ENCODE results near the gene GRB14. TPM values are rescaled to one million over a fixed set of nuclear protein-coding genes. Genes with fewer than 3 reads are reported as not detected.

The GRB14 gene
- total RNA-seq, 1 experiment from 2014 or later, result not detected

DNA sequence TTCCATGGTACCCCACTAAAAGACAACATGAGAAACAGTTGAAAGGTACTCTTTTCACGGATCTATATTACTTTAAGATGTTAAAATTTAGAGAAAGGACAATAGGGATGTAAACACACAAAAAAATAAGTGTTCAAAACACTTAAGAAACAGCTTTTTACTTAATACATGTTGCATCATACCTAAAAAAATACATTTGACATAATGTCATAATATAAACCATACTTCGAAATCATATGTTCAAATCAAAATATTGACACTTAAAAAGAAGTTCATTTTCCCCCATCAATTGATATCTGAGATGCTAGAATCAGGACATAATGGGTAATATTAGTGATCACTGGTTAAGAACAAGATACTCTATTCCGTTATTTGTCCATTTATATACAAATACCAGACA, 124.9 kb downstream of the GRB14 start:
- no peaks in the 10 kb centered on the region for H3K27me3 ChIP-seq (ENCODE audit: control insufficient read depth, insufficient read depth, low read length)
- H3K9me3 ChIP-seq (ENCODE audit: control insufficient read depth, insufficient read depth, low read depth, low read length), result no peaks in the 10 kb centered on the region
- CTCF ChIA-PET, result interaction anchor here (1.2 kb wide), 1 partner anchor 1329 kb away, joined by 3 read pairs; no protein-coding TSS in a partner anchor
- DNase-seq (ENCODE audit: low read depth, low spot score) (no peak), ATAC-seq (no peak)
- BruUV-seq (replicated peaks), result no TSS peak
- TF ChIP-seq, protein P1, sequence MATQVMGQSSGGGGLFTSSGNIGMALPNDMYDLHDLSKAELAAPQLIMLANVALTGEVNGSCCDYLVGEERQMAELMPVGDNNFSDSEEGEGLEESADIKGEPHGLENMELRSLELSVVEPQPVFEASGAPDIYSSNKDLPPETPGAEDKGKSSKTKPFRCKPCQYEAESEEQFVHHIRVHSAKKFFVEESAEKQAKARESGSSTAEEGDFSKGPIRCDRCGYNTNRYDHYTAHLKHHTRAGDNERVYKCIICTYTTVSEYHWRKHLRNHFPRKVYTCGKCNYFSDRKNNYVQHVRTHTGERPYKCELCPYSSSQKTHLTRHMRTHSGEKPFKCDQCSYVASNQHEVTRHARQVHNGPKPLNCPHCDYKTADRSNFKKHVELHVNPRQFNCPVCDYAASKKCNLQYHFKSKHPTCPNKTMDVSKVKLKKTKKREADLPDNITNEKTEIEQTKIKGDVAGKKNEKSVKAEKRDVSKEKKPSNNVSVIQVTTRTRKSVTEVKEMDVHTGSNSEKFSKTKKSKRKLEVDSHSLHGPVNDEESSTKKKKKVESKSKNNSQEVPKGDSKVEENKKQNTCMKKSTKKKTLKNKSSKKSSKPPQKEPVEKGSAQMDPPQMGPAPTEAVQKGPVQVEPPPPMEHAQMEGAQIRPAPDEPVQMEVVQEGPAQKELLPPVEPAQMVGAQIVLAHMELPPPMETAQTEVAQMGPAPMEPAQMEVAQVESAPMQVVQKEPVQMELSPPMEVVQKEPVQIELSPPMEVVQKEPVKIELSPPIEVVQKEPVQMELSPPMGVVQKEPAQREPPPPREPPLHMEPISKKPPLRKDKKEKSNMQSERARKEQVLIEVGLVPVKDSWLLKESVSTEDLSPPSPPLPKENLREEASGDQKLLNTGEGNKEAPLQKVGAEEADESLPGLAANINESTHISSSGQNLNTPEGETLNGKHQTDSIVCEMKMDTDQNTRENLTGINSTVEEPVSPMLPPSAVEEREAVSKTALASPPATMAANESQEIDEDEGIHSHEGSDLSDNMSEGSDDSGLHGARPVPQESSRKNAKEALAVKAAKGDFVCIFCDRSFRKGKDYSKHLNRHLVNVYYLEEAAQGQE (IDR thresholded peaks at IDR 0.05; ENCODE audit: insufficient read depth in 1 of 2, low read depth in 2 of 2, low read length in 1 of 2), result no peak
- TF ChIP-seq SIN3A (IDR thresholded peaks at IDR 0.05; ENCODE audit: borderline replicate concordance, insufficient read depth, low read depth, low read length), result no peak
- TF ChIP-seq POLR2AphosphoS5 (IDR thresholded peaks at IDR 0.05; ENCODE audit: low read depth, low read length), result no peak
- no peak for TF ChIP-seq TCF7L2 (IDR thresholded peaks at IDR 0.05; ENCODE audit: low read depth, low read length)
- TF ChIP-seq, protein P2, sequence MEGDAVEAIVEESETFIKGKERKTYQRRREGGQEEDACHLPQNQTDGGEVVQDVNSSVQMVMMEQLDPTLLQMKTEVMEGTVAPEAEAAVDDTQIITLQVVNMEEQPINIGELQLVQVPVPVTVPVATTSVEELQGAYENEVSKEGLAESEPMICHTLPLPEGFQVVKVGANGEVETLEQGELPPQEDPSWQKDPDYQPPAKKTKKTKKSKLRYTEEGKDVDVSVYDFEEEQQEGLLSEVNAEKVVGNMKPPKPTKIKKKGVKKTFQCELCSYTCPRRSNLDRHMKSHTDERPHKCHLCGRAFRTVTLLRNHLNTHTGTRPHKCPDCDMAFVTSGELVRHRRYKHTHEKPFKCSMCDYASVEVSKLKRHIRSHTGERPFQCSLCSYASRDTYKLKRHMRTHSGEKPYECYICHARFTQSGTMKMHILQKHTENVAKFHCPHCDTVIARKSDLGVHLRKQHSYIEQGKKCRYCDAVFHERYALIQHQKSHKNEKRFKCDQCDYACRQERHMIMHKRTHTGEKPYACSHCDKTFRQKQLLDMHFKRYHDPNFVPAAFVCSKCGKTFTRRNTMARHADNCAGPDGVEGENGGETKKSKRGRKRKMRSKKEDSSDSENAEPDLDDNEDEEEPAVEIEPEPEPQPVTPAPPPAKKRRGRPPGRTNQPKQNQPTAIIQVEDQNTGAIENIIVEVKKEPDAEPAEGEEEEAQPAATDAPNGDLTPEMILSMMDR (IDR thresholded peaks at IDR 0.05), result no peak
- POLR2A ChIA-PET, result no interaction called here
- intact Hi-C loops (cut with micrococcal nuclease; ENCODE audit: unreplicated experiment), result loop anchor here (10.0 kb wide), 2 partner anchors 1342 to 1612 kb away; no protein-coding TSS in a partner anchor
- no peak overlapping the region for H3K4me3 ChIP-seq (ENCODE audit: low read depth in 2 of 2, low read length in 2 of 2)
- in situ Hi-C loops (cut with HindIII; ENCODE audit: low pct_unique_long_range_greater_than_20kb, low sequenced_read_pairs), result no loop called here
- no peaks in the 10 kb centered on the region for H3K4me1 ChIP-seq (ENCODE audit: control insufficient read depth, insufficient read depth, low read length)
- no peaks in the 10 kb centered on the region for H3K36me3 ChIP-seq (ENCODE audit: control insufficient read depth, insufficient read depth, low read length)
- no peak overlapping the region for H3K27ac ChIP-seq (ENCODE audit: low read length)

DNA sequence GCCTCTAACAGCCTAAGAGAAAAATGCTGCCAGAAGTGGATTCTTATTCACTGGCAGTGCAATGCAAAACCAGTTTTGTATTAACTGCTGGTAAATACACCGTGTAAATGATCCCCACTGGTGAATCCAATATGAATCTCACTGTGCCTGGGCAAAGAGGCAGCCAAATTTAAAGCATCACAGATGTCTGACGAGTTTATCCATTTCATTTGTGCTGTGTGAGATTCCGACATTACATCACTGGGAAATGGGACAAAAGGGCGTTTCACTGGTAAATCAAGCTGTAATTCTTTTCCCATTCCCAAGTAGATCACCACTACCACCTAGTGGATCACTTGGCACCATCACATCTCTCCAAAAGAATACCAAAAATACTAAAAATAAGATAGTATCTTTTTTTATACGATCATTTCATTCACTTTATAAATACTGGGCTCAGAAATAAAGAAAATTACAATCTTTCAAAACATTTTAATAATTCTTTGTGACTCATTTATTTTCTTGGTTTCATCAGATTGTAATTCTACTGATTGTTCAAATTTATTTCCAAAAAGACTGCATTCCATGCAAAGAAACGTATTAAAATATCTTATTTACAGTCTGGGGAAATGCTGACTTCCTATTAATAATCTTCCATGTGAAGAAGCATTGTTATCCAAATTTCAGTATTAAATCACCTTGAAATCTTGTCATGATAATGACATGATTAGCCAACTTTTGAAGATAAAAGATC, 125.6 kb downstream of the GRB14 start:
- ATAC-seq (0 out of 2 replicates have a peak, but pooled peaks have one; percentile 70), DNase-seq (ENCODE audit: low read depth, low spot score) (peak; percentile 33)
- no TSS peak for BruUV-seq (replicated peaks)
- intact Hi-C loops (cut with micrococcal nuclease; ENCODE audit: unreplicated experiment) (loop anchor here (10.0 kb wide), 2 partner anchors 1341 to 1611 kb away; no protein-coding TSS in a partner anchor), in situ Hi-C loops (cut with HindIII; ENCODE audit: low pct_unique_long_range_greater_than_20kb, low sequenced_read_pairs) (no loop called here)
- H3K4me1 ChIP-seq (ENCODE audit: control insufficient read depth, insufficient read depth, low read length), result no peaks in the 10 kb centered on the region
- no peaks in the 10 kb centered on the region for H3K36me3 ChIP-seq (ENCODE audit: control insufficient read depth, insufficient read depth, low read length)
- POLR2A ChIA-PET, result no interaction called here
- H3K27ac ChIP-seq (ENCODE audit: low read length), result no peak overlapping the region; the same call in 1 of the 2 replicates
- H3K4me3 ChIP-seq (ENCODE audit: low read depth in 2 of 2, low read length in 2 of 2), result no peak overlapping the region
- no peaks in the 10 kb centered on the region for H3K9me3 ChIP-seq (ENCODE audit: control insufficient read depth, insufficient read depth, low read depth, low read length)
- CTCF ChIA-PET, result no interaction called here
- no peaks in the 10 kb centered on the region for H3K27me3 ChIP-seq (ENCODE audit: control insufficient read depth, insufficient read depth, low read length)
- TF ChIP-seq SIN3A (IDR thresholded peaks at IDR 0.05; ENCODE audit: borderline replicate concordance, insufficient read depth, low read depth, low read length), result no peak
- TF ChIP-seq, protein P2 (IDR thresholded peaks at IDR 0.05), result peak; percentile 77
- TF ChIP-seq, protein P1 (IDR thresholded peaks at IDR 0.05; ENCODE audit: insufficient read depth in 1 of 2, low read depth in 2 of 2, low read length in 1 of 2), result no peak

Measured in Panc1 (cell line).